ENCODE data around the gene LATS2.
A peak's percentile ranks its signal among the peaks of the same experiment; 100 is the strongest.

LATS2 gene

GRCh38 chr13:21058361-21058760 lies 3.0 kb downstream of the LATS2 start:
- H3K27ac ChIP-seq (ENCODE audit: extremely low read depth, low read depth, low read length) = no peak overlapping the region
- POLR2A ChIA-PET = no interaction called here
- H3K9me3 ChIP-seq (ENCODE audit: control insufficient read depth, insufficient read depth, low read depth, low read length) = no peaks in the 10 kb centered on the region
- no peaks in the 10 kb centered on the region; a peak in 1 of 3 replicates for H3K36me3 ChIP-seq (ENCODE audit: control insufficient read depth in 2 of 2, insufficient read depth in 1 of 2, low read length in 2 of 2)
- CTCF ChIA-PET = no interaction called here
- TF ChIP-seq KLF1 (tag by site-specific recombination; IDR thresholded peaks at IDR 0.05) = 0 out of 2 replicates have a peak, but pooled peaks have one; percentile 28
- TF ChIP-seq ZNF148 (tag by site-specific recombination; IDR thresholded peaks at IDR 0.05; ENCODE audit: borderline replicate concordance) = no peak
- no peak overlapping the region for H3K4me3 ChIP-seq (ENCODE audit: low read depth, low read length)
- H3K4me1 ChIP-seq (ENCODE audit: control insufficient read depth, insufficient read depth, low read length) = peaks cover 5% of the 10 kb centered on the region; the same call in 1 of the 2 replicates

GRCh38 chr13:21055511-21056045 lies 5.8 kb downstream of the LATS2 start:
- CTCF ChIA-PET = interaction anchor here (0.6 kb wide), 1 partner anchor 12 kb away, joined by 3 read pairs; no protein-coding TSS in a partner anchor
- TF ChIP-seq MZF1 (tag by site-specific recombination; IDR thresholded peaks at IDR 0.05; ENCODE audit: borderline replicate concordance) = no peak
- no peak for TF ChIP-seq ZNF335 (tag by site-specific recombination; conservative IDR thresholded peaks at IDR 0.05)
- TF ChIP-seq KLF16 (tag by site-specific recombination; IDR thresholded peaks at IDR 0.05) = no peak
- TF ChIP-seq OVOL3 (tag by site-specific recombination; IDR thresholded peaks at IDR 0.05) = no peak
- no peak for TF ChIP-seq ZNF548 (tag by site-specific recombination; IDR thresholded peaks at IDR 0.05)
- no peak for TF ChIP-seq YY1 (tag by site-specific recombination; IDR thresholded peaks at IDR 0.05)
- no peak for TF ChIP-seq ZNF843 (tag by site-specific recombination; IDR thresholded peaks at IDR 0.05)
- TF ChIP-seq ZBTB11 (tag by site-specific recombination; conservative IDR thresholded peaks at IDR 0.05; ENCODE audit: low read depth) = no peak
- no peak for TF ChIP-seq ZNF132 (tag by site-specific recombination; IDR thresholded peaks at IDR 0.05; ENCODE audit: borderline replicate concordance)
- TF ChIP-seq ZNF121 (tag by site-specific recombination; IDR thresholded peaks at IDR 0.05) = no peak
- TF ChIP-seq ZNF768 (tag by site-specific recombination; IDR thresholded peaks at IDR 0.05) = no peak
- no peak for TF ChIP-seq ZNF2 (tag by site-specific recombination; IDR thresholded peaks at IDR 0.05)
- no peak for TF ChIP-seq ZNF704 (tag by site-specific recombination; IDR thresholded peaks at IDR 0.05)
- Histone ChIP-seq H3K4me3 (ENCODE audit: low read depth, low read length) (no peak overlapping the region), H3K27ac (ENCODE audit: extremely low read depth, low read depth, low read length) (no peak overlapping the region), H3K9me3 (ENCODE audit: control insufficient read depth, insufficient read depth, low read depth, low read length) (no peaks in the 10 kb centered on the region), H3K4me1 (ENCODE audit: control insufficient read depth, insufficient read depth, low read length) (peaks cover 5% of the 10 kb centered on the region; the same call in 1 of the 2 replicates), H3K36me3 (ENCODE audit: control insufficient read depth in 2 of 2, insufficient read depth in 1 of 2, low read length in 2 of 2) (no peaks in the 10 kb centered on the region; a peak in 1 of 3 replicates)
- POLR2A ChIA-PET = no interaction called here

GRCh38 chr13:21055016-21055415 lies 6.4 kb downstream of the LATS2 start:
- Histone ChIP-seq H3K4me1 (ENCODE audit: control insufficient read depth, insufficient read depth, low read length) (peaks cover 5% of the 10 kb centered on the region; the same call in 1 of the 2 replicates), H3K36me3 (ENCODE audit: control insufficient read depth in 2 of 2, insufficient read depth in 1 of 2, low read length in 2 of 2) (no peaks in the 10 kb centered on the region; a peak in 1 of 3 replicates), H3K9me3 (ENCODE audit: control insufficient read depth, insufficient read depth, low read depth, low read length) (no peaks in the 10 kb centered on the region), H3K27ac (ENCODE audit: extremely low read depth, low read depth, low read length) (no peak overlapping the region), H3K4me3 (ENCODE audit: low read depth, low read length) (no peak overlapping the region)
- POLR2A ChIA-PET = no interaction called here
- CTCF ChIA-PET = no interaction called here
- TF ChIP-seq ZNF114 (tag by site-specific recombination; IDR thresholded peaks at IDR 0.05) (no peak), ZNF10 (tag by site-specific recombination; IDR thresholded peaks at IDR 0.05) (no peak), ZNF624 (tag by site-specific recombination; IDR thresholded peaks at IDR 0.05) (no peak), ZNF670 (tag by site-specific recombination; IDR thresholded peaks at IDR 0.05; ENCODE audit: low read depth) (no peak), ZNF571 (tag by site-specific recombination; IDR thresholded peaks at IDR 0.05) (no peak), ZNF157 (tag by site-specific recombination; IDR thresholded peaks at IDR 0.05) (no peak), SP3 (tag by site-specific recombination; IDR thresholded peaks at IDR 0.05) (no peak), GLI4 (tag by site-specific recombination; IDR thresholded peaks at IDR 0.05) (no peak), ZNF184 (tag by site-specific recombination; IDR thresholded peaks at IDR 0.05) (no peak), ZNF121 (tag by site-specific recombination; IDR thresholded peaks at IDR 0.05) (no peak), ZNF626 (tag by site-specific recombination; IDR thresholded peaks at IDR 0.05) (no peak), HOXC10 (CRISPR knock-in tag; IDR thresholded peaks at IDR 0.05) (no peak)

Data from HEK293 (cell line).